ENCODE data around the gene KCND2. TPM values are rescaled to one million over a fixed set of nuclear protein-coding genes. Genes with fewer than 3 reads are reported as not detected.
"Not testable (repeated sequence)": the region's sequence is repeated elsewhere in the genome, so short reads cannot be mapped to it uniquely, and the experiment has no call there.

Gene KCND2
- total RNA-seq, 4 donors from 2014 or later: 0.96 to 3.8 (median 1.7) TPM

DNA sequence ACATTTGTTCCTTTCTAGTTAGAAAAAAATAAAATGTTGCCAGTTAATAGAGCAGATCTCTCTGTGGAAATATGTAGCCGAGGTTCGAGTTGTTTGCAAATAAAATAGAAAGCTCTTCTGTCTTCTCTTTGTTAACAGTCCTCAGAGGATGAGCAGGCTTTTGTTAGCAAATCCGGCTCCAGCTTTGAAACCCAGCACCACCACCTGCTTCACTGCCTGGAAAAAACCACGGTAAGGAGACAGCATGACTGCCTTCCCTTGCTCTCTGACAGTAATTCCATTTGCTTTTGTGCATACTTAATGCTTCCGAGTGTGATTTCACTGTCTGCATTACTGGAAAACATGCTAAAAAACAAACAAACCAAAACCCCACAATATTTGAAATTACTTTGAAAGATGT, 469.4 kb downstream of the KCND2 start:
- DNase-seq (ENCODE audit: low spot score) (no peak), ATAC-seq (ENCODE audit: low FRiP score) (no peak)
- TF ChIP-seq, protein P1, sequence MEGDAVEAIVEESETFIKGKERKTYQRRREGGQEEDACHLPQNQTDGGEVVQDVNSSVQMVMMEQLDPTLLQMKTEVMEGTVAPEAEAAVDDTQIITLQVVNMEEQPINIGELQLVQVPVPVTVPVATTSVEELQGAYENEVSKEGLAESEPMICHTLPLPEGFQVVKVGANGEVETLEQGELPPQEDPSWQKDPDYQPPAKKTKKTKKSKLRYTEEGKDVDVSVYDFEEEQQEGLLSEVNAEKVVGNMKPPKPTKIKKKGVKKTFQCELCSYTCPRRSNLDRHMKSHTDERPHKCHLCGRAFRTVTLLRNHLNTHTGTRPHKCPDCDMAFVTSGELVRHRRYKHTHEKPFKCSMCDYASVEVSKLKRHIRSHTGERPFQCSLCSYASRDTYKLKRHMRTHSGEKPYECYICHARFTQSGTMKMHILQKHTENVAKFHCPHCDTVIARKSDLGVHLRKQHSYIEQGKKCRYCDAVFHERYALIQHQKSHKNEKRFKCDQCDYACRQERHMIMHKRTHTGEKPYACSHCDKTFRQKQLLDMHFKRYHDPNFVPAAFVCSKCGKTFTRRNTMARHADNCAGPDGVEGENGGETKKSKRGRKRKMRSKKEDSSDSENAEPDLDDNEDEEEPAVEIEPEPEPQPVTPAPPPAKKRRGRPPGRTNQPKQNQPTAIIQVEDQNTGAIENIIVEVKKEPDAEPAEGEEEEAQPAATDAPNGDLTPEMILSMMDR (IDR thresholded peaks at IDR 0.05): no peak

DNA sequence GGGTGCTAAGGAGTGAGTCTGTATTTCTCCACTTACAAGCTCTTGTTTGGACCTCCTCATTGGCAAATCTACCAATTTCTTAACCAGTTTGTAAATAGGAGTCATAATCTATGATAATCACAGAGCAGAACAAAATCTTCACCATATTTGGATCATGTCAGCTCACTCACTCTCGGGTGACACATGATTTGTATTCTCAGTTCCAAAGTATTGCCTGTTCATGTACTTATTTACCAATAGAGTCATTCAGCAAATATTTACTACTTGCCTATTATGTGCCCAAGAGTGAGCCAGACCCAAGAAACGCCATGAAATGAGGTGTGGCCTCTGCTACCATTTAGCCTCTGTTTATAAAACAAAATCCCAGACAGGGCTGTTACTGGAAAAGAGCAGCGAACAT, 470.2 kb downstream of the KCND2 start:
- TF ChIP-seq, protein P1 (IDR thresholded peaks at IDR 0.05): no peak

DNA sequence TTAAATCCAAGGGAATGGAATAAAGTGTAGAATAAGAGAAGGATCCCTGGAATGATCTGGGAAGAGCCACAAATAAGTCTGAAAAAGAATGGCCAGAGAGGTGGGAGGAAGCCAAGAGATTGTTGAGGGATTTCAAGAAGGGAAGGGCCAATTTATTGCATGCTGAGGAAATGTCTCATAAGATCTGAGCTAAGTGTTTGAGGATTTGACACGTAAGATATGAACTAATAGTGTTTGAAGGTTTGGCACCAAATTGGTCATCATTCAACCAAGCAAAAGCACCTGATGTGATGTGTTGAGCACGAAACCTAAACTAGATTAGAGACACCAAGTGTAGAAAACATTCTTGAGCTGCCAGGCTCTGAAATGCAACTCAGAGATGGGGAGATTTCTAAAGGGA, 487.1 kb downstream of the KCND2 start:
- DNase-seq (ENCODE audit: low spot score) (no peak), ATAC-seq (ENCODE audit: low FRiP score) (no peak)
- TF ChIP-seq, protein P1 (IDR thresholded peaks at IDR 0.05): no peak

More for the DNA sequence above, 470.2 kb downstream of the KCND2 start:
- no peak for ATAC-seq (ENCODE audit: low FRiP score)
- DNase-seq (ENCODE audit: low spot score): no peak

DNA sequence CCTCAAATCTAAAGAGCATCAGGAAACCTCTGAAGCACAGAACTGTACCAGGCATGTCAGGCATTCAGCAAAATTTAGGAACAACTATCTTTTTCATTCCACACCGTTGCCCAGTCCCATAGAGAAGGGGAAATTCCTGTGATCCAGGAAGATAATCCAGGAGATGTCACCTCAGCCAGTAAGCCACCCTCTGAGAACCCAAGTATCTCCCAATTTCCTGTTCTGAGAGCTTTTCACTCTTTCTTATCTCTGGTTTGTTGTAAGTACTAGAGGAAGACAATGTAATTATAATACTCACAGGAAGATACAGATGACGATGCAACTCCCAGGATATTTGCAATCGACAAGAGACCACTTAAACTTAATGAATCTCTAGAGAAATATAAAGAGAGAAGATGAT, 487.9 kb downstream of the KCND2 start:
- ATAC-seq (ENCODE audit: low FRiP score) (no peak), DNase-seq (ENCODE audit: low spot score) (no peak)
- TF ChIP-seq, protein P1 (IDR thresholded peaks at IDR 0.05): no peak

DNA sequence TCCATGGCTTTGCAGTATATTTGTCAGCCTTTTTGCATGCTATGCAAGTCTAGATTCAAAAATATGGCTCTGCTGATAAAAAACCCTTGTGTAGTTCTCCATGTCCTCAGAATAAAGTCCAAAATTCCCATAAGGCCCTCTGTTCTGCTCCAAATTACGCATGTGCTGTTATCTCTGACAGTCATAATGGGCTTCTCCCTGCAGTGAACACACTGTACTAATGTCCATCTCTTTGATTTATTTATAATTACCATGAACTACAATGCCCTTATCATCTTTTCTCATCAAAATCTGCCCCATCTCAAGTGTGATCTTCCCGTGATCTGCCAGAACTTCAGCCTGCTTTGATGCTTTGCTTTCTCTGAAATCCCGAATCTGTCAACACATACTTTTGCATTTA, 497.2 kb downstream of the KCND2 start:
- no peak for ATAC-seq (ENCODE audit: low FRiP score)
- TF ChIP-seq, protein P1 (IDR thresholded peaks at IDR 0.05): no peak
- no peak for DNase-seq (ENCODE audit: low spot score)

DNA sequence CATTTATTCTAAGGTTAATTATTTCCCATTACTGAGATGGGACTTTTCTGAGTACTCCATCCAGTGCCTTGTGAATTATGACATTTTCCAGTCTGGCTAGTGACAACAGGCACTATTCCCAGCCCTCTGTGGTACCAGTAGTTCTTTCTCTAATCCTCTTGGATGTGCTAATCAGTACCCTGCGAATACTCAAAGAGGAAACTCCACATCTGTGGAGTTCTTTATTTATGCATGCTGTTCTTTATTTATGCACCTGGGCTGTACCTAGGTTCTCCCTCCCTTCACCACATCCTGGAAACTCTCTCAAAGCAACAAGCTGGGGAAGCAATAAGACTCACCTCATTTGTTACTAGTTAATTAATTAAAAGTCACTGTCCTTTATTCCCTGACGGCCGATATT, 501.5 kb downstream of the KCND2 start:
- DNase-seq (ENCODE audit: low spot score) (no peak), ATAC-seq (ENCODE audit: low FRiP score) (no peak)
- TF ChIP-seq, protein P1 (IDR thresholded peaks at IDR 0.05): no peak

DNA sequence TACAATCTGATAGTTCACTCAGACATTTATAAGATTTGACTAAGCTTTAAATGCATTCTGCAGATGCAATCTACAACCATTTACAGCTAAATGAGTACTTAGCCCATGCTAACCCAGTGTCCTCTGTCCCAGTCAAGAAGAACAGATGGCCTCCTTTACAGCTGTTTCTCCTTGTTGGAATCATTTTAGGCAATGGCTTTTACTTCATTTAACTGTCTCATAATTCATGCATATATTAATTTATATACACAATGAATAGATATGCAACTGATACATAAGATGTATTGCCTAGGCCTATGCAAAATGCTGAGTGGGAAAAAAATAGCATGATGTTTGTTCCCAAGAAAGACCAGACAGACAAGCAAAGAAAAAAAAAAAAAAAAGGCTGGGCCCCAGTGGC, 502.8 kb downstream of the KCND2 start:
- ATAC-seq (ENCODE audit: low FRiP score) (no peak), DNase-seq (ENCODE audit: low spot score) (no peak)
- TF ChIP-seq, protein P1 (IDR thresholded peaks at IDR 0.05): no peak

DNA sequence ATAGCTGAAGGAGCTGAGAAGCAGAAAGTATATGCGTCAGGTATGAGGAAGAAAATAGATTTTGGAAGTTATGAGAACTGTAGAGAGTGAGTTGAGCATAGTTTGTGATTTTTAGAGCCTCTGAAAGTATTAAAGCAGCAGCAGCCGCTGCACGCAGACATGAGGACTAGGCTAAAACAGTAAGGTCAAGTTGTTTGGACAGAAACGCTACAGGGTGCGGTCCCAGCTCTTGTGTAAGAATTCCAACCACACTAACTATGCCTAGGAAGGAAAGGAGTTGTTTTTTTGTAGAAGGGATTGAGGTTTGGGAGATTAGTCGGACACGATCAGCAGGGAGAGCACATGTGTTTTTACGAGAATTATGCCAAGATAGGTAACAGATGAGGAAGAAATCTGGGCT, 506.1 kb downstream of the KCND2 start:
- DNase-seq (ENCODE audit: low spot score): not testable (repeated sequence)

DNA sequence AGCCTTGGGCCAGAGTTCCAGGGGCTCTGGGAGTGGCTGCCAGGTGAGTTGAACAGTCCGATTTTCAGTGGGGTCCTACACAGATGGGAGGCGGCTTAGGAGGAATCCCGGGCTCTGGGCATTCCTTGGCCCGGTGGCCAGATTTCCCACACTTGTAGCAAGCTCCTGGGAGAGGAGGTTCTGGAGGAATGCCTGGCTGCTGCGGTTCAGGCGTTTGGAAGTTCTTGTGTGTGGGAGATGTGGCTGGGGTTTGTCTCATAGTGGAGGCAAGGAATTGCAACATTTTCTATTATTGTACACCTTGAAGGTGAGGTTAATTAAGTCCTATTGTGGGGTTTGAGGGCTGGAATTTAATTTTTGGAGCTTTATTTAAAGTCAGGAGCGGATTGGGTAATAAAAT, 507.5 kb downstream of the KCND2 start:
- ATAC-seq (ENCODE audit: low FRiP score); DNase-seq (ENCODE audit: low spot score): not testable (repeated sequence)

More for the DNA sequence above, 506.1 kb downstream of the KCND2 start:
- ATAC-seq (ENCODE audit: low FRiP score): not testable (repeated sequence)
